HepG2 (cell line): ENCODE data around the gene TAT. TPM values are rescaled to one million over a fixed set of nuclear protein-coding genes. Genes with fewer than 3 reads are reported as not detected.
"Not testable (repeated sequence)": the region's sequence is repeated elsewhere in the genome, so short reads cannot be mapped to it uniquely, and the experiment has no call there.

Experiments used
- ADNP ChIP-seq: sonication (generic); formaldehyde crosslinking; IDR thresholded peaks from 2 replicates; pipeline ENCODE4 v1.4.0; 2020; ENCODE audit warnings: missing genetic modification reagents
- EHMT2 ChIP-seq: fragments of 200-600 bp; sonication (generic); IDR thresholded peaks from 2 replicates; pipeline ENCODE4 v1.7.0; 2017; ENCODE audit warnings: antibody characterized with exemption, low read depth, low read length, borderline replicate concordance
- FOSL2 ChIP-seq: sonication (generic); formaldehyde crosslinking; IDR thresholded peaks from 2 replicates; pipeline ENCODE4 v1.4.0; 2020; ENCODE audit warnings: missing genetic modification reagents
- FOXA3 ChIP-seq: IDR thresholded peaks from 2 replicates; pipeline ENCODE4 v1.6.1; 2016; ENCODE audit warnings: missing genetic modification reagents, missing compliant biosample characterization
- HDAC1 ChIP-seq: sonication (generic); formaldehyde crosslinking; IDR thresholded peaks from 2 replicates; pipeline ENCODE4 v1.5.1; 2020; ENCODE audit warnings: mild to moderate bottlenecking, missing genetic modification reagents
- IKZF5 ChIP-seq: IDR thresholded peaks from 2 replicates; pipeline ENCODE4 v1.6.1; 2018; ENCODE audit warnings: missing genetic modification reagents, mild to moderate bottlenecking, missing compliant biosample characterization
- KDM1A ChIP-seq: IDR thresholded peaks from 2 replicates; pipeline ENCODE4 v1.6.1; 2016; ENCODE audit warnings: missing compliant biosample characterization
- MIXL1 ChIP-seq: IDR thresholded peaks from 2 replicates; pipeline ENCODE4 v1.6.1; 2016
- NONO ChIP-seq, 2 experiments: fragments of 450-650 bp in 1 of 2; sonication (generic) in 1 of 2; formaldehyde crosslinking in 1 of 2; IDR thresholded peaks in 1 of 2; conservative IDR thresholded peaks in 1 of 2; 2 replicates each; pipeline versions ENCODE4 v1.6.1 to v1.8.0; 2017 to 2022; ENCODE audit warnings: mild to moderate bottlenecking in 1 of 2, missing genetic modification reagents in 1 of 2, moderate library complexity in 1 of 2
- NR2F6 ChIP-seq, 2 experiments: IDR thresholded peaks; 2 replicates each; pipeline ENCODE4 v1.6.1; 2016; ENCODE audit warnings: antibody characterized with exemption in 1 of 2, mild to moderate bottlenecking in 1 of 2
- PHF21A ChIP-seq: sonication (generic); formaldehyde crosslinking; IDR thresholded peaks from 2 replicates; pipeline ENCODE4 v1.5.0; 2020; ENCODE audit warnings: mild to moderate bottlenecking, missing genetic modification reagents
- SALL1 ChIP-seq: sonication (generic); formaldehyde crosslinking; IDR thresholded peaks from 2 replicates; pipeline ENCODE4 v1.8.0; 2022; ENCODE audit warnings: mild to moderate bottlenecking, missing genetic modification reagents
- SKI ChIP-seq: fragments of 450-650 bp; IDR thresholded peaks from one replicate; pipeline ENCODE4 v1.6.1; 2018; ENCODE audit warnings: mild to moderate bottlenecking; ENCODE audit not compliant: partially characterized antibody
- SOX13 ChIP-seq, 3 experiments: fragments of 450-650 bp in 1 of 3; sonication (generic) in 1 of 3; formaldehyde crosslinking in 1 of 3; IDR thresholded peaks in 2 of 3; conservative IDR thresholded peaks in 1 of 3; 2 replicates each; pipeline versions ENCODE4 v1.5.0 to v1.6.1; 2016 to 2020; ENCODE audit warnings: antibody characterized with exemption in 1 of 3, mild to moderate bottlenecking in 1 of 3, missing compliant biosample characterization in 1 of 3, missing genetic modification reagents in 1 of 3, moderate library complexity in 1 of 3
- SOX5 ChIP-seq: IDR thresholded peaks from 2 replicates; pipeline ENCODE4 v1.6.1; 2016; ENCODE audit warnings: borderline replicate concordance
- STAT6 ChIP-seq: sonication (generic); formaldehyde crosslinking; IDR thresholded peaks from 2 replicates; pipeline ENCODE4 v1.4.0; 2020; ENCODE audit warnings: missing genetic modification reagents, mild to moderate bottlenecking, borderline replicate concordance
- TBL1XR1 ChIP-seq: fragments of 150-350 bp; IDR thresholded peaks from 2 replicates; pipeline ENCODE4 v1.6.1; 2014; ENCODE audit warnings: borderline replicate concordance, low read length; ENCODE audit not compliant: partially characterized antibody
- TCF12 ChIP-seq, 2 experiments: fragments of 450-650 bp in 1 of 2; sonication (generic) in 1 of 2; formaldehyde crosslinking in 1 of 2; IDR thresholded peaks; 2 replicates each; pipeline versions ENCODE4 v1.6.1 to v1.8.0; 2017 to 2022; ENCODE audit warnings: antibody characterized with exemption in 1 of 2, mild to moderate bottlenecking in 1 of 2, missing genetic modification reagents in 1 of 2, moderate library complexity in 1 of 2
- THAP11 ChIP-seq: IDR thresholded peaks from 2 replicates; pipeline ENCODE4 v1.6.1; 2016; ENCODE audit warnings: missing biosample characterization, missing genetic modification reagents
- ZBTB37 ChIP-seq: sonication (generic); formaldehyde crosslinking; IDR thresholded peaks from 2 replicates; pipeline ENCODE4 v1.4.0; 2020; ENCODE audit warnings: mild to moderate bottlenecking, missing genetic modification reagents
- ZGPAT ChIP-seq: IDR thresholded peaks from 2 replicates; pipeline ENCODE4 v1.6.1; 2016; ENCODE audit warnings: mild to moderate bottlenecking
- ZMYM3 ChIP-seq: sonication (generic); formaldehyde crosslinking; IDR thresholded peaks from 2 replicates; pipeline ENCODE4 v1.5.1; 2020; ENCODE audit warnings: mild to moderate bottlenecking, missing genetic modification reagents
- ZNF644 ChIP-seq: IDR thresholded peaks from 2 replicates; pipeline ENCODE4 v1.6.1; 2016; ENCODE audit warnings: low read depth
- polyA plus RNA-seq, 8 experiments: library from polyadenylated mRNA; depleted of rRNA in 3 of 8; stranded (reverse) in 7 of 8; unstranded in 1 of 8; fragments of >200 nt; fragmentation: Illumina TruSeq in 4 of 8; extraction: Trizol in 4 of 8; gene quantifications; 2 replicates each; pipeline versions ENCODE4 v1.2.1 to v1.2.3, GENCODE V29; 2011 to 2016; ENCODE audit warnings: low read depth in 4 of 8, missing spikeins in 1 of 8, mixed read lengths in 1 of 8; ENCODE audit not compliant: insufficient read depth in 1 of 8
- total RNA-seq, 5 experiments: library from RNA; depleted of rRNA; stranded (reverse); fragments of >200 nt; fragmentation: Illumina TruSeq; extraction: Trizol; gene quantifications; 2 replicates each; pipeline ENCODE4 v1.2.3, GENCODE V29; 2016; ENCODE audit warnings: low read depth in 1 of 5

TAT gene
- total and polyA plus RNA-seq, 2 of the 13 experiments (the other 11 are each of a cell fraction or from before 2014, with no cell fraction given) = 1.6 to 5.8 TPM

GRCh38 chr16:71595340-71595826 is 18.5 kb upstream of the TAT start (continued):
- TF ChIP-seq PHF21A (peak; percentile 62; the same call in 1 of the 2 replicates), HDAC1 (CRISPR knock-in tag) (peak; percentile 85), KDM1A (CRISPR knock-in tag) (peak; percentile 86; the same call in 1 of the 2 replicates), SKI (peak; percentile 73), SALL1 (CRISPR knock-in tag) (peak; percentile 88), TBL1XR1 (peak; percentile 62), NONO (CRISPR knock-in tag; conservative IDR thresholded peaks at IDR 0.05) (peak; percentile 73), SOX5 (CRISPR knock-in tag) (peak; percentile 87), ZNF644 (CRISPR knock-in tag) (peak; percentile 75; the same call in 1 of the 2 replicates), ZBTB37 (CRISPR knock-in tag) (peak; percentile 51; the same call in 1 of the 2 replicates), SOX13 (IDR thresholded peaks at IDR 0.05) (peak; percentile 19; the same call in 1 of the 2 replicates), SOX13 (CRISPR knock-in tag; conservative IDR thresholded peaks at IDR 0.05 in 1 of 2, IDR thresholded peaks at IDR 0.05 in 1 of 2) (peak in 1 of 2 experiments; percentile 82; a peak in 2 of 4 replicates), ADNP (CRISPR knock-in tag) (peak; percentile 95), ZMYM3 (CRISPR knock-in tag) (peak; percentile 99), STAT6 (CRISPR knock-in tag) (0 out of 2 replicates have a peak, but pooled peaks have one; percentile 55), MIXL1 (CRISPR knock-in tag) (peak; percentile 77), FOXA3 (peak; percentile 96), ZGPAT (peak; percentile 83; the same call in 1 of the 2 replicates), EHMT2 (peak; percentile 75; the same call in 1 of the 2 replicates), NR2F6 (IDR thresholded peaks at IDR 0.05) (peak; percentile 43), NR2F6 (CRISPR knock-in tag; IDR thresholded peaks at IDR 0.05) (peak; percentile 41; the same call in 1 of the 2 replicates), TCF12 (CRISPR knock-in tag; IDR thresholded peaks at IDR 0.05) (peak; percentile 39; the same call in 1 of the 2 replicates), IKZF5 (CRISPR knock-in tag) (peak; percentile 78), FOSL2 (CRISPR knock-in tag) (peak; percentile 76), THAP11 (peak; percentile 36; the same call in 1 of the 2 replicates)
- TF ChIP-seq NONO, TCF12 (IDR thresholded peaks at IDR 0.05): not testable (repeated sequence)
